Measurements from ENCODE around the gene MRPS23.

Gene MRPS23

GRCh38 chr17:57834146-57834741 lies 15.6 kb downstream of the MRPS23 start:
- DNase-seq, result no peak

- peak; percentile 43 for DNase-seq
These were observed 16.5 kb downstream of the MRPS23 start for GRCh38 chr17:57833179-57833939.

- no peak for DNase-seq
These were observed 17.3 kb downstream of the MRPS23 start for GRCh38 chr17:57832314-57833178.

- no peak for DNase-seq
These were observed 19.0 kb downstream of the MRPS23 start for GRCh38 chr17:57830880-57831279.

- peak; percentile 68 for DNase-seq
These were observed 26.1 kb downstream of the MRPS23 start for GRCh38 chr17:57823469-57824401.

- DNase-seq, result no peak
These were observed 30.0 kb downstream of the MRPS23 start for GRCh38 chr17:57819867-57820266.

GRCh38 chr17:57819285-57819684 lies 30.6 kb downstream of the MRPS23 start:
- DNase-seq, result no peak

- DNase-seq, result no peak
These were observed 31.8 kb downstream of the MRPS23 start for GRCh38 chr17:57818066-57818465.

GRCh38 chr17:57817299-57817698 lies 32.5 kb downstream of the MRPS23 start:
- no peak for DNase-seq

- no peak for DNase-seq
These were observed 35.4 kb downstream of the MRPS23 start for GRCh38 chr17:57814421-57814820.

- no peak for DNase-seq
These were observed 38.1 kb downstream of the MRPS23 start for GRCh38 chr17:57811638-57812280.

GRCh38 chr17:57810721-57811637 lies 38.9 kb downstream of the MRPS23 start:
- no peak for DNase-seq

GRCh38 chr17:57809879-57810278 lies 40.0 kb downstream of the MRPS23 start:
- DNase-seq, result no peak

GRCh38 chr17:57808882-57809281 lies 41.0 kb downstream of the MRPS23 start:
- no peak for DNase-seq

GRCh38 chr17:57806167-57806830 lies 43.5 kb downstream of the MRPS23 start:
- DNase-seq, result no peak

- no peak for DNase-seq
These were observed 46.8 kb downstream of the MRPS23 start for GRCh38 chr17:57803021-57803420.

GRCh38 chr17:57801044-57801711 lies 48.7 kb downstream of the MRPS23 start:
- DNase-seq, result no peak

- no peak for DNase-seq
These were observed 55.0 kb downstream of the MRPS23 start for GRCh38 chr17:57794841-57795240.

GRCh38 chr17:57788725-57789124 lies 61.1 kb downstream of the MRPS23 start:
- no peak for DNase-seq

GRCh38 chr17:57785022-57785421 lies 64.8 kb downstream of the MRPS23 start:
- DNase-seq, result no peak
